ENCODE data around the gene EPC2.

The EPC2 gene

GRCh38 chr2:148643998-148644882 is at the start of gene EPC2:
Gene EPC2 (plus strand): TSS chr2:148644751. CDS start chr2:148645018, 267 bp downstream.
- DNase-seq (ENCODE audit: low read depth in 2 of 2): peak; percentile 82

- no peak for DNase-seq (ENCODE audit: low read depth in 2 of 2)
Measured at GRCh38 chr2:148596018-148596417, 48.5 kb upstream of the EPC2 start.

GRCh38 chr2:148599109-148599991 is 45.2 kb upstream of the EPC2 start:
- DNase-seq (ENCODE audit: low read depth in 2 of 2): no peak

GRCh38 chr2:148602885-148603561 is 41.5 kb upstream of the EPC2 start:
- DNase-seq (ENCODE audit: low read depth in 2 of 2): peak; percentile 17 to 21

GRCh38 chr2:148603562-148603920 is 41.0 kb upstream of the EPC2 start:
- no peak for DNase-seq (ENCODE audit: low read depth in 2 of 2)

GRCh38 chr2:148604927-148605326 is 39.6 kb upstream of the EPC2 start:
- no peak for DNase-seq (ENCODE audit: low read depth in 2 of 2)

- DNase-seq (ENCODE audit: low read depth in 2 of 2): no peak
Measured at GRCh38 chr2:148607566-148607965, 37.0 kb upstream of the EPC2 start.

GRCh38 chr2:148613231-148614013 is 31.1 kb upstream of the EPC2 start:
- DNase-seq (ENCODE audit: low read depth in 2 of 2): no peak

- no peak for DNase-seq (ENCODE audit: low read depth in 2 of 2)
Measured at GRCh38 chr2:148614014-148614321, 30.6 kb upstream of the EPC2 start.

- DNase-seq (ENCODE audit: low read depth in 2 of 2): no peak
Measured at GRCh38 chr2:148614322-148615049, 30.1 kb upstream of the EPC2 start.

GRCh38 chr2:148615381-148615841 is 29.1 kb upstream of the EPC2 start:
- DNase-seq (ENCODE audit: low read depth in 2 of 2): no peak

- no peak for DNase-seq (ENCODE audit: low read depth in 2 of 2)
Measured at GRCh38 chr2:148616662-148617061, 27.9 kb upstream of the EPC2 start.

- DNase-seq (ENCODE audit: low read depth in 2 of 2): no peak
Measured at GRCh38 chr2:148617219-148617618, 27.3 kb upstream of the EPC2 start.

- no peak for DNase-seq (ENCODE audit: low read depth in 2 of 2)
Measured at GRCh38 chr2:148619560-148620195, 24.9 kb upstream of the EPC2 start.

GRCh38 chr2:148622366-148622765 is 22.2 kb upstream of the EPC2 start:
- no peak for DNase-seq (ENCODE audit: low read depth in 2 of 2)

- no peak for DNase-seq (ENCODE audit: low read depth in 2 of 2)
Measured at GRCh38 chr2:148623086-148623485, 21.5 kb upstream of the EPC2 start.

GRCh38 chr2:148627224-148627623 is 17.3 kb upstream of the EPC2 start:
- no peak for DNase-seq (ENCODE audit: low read depth in 2 of 2)

- no peak for DNase-seq (ENCODE audit: low read depth in 2 of 2)
Measured at GRCh38 chr2:148634749-148635148, 9.8 kb upstream of the EPC2 start.

- DNase-seq (ENCODE audit: low read depth in 2 of 2): no peak
Measured at GRCh38 chr2:148638543-148638942, 6.0 kb upstream of the EPC2 start.

GRCh38 chr2:148640767-148641166 is 3.8 kb upstream of the EPC2 start:
- DNase-seq (ENCODE audit: low read depth in 2 of 2): no peak

All from stimulated activated CD8-positive, alpha-beta memory T cell treated with anti-CD3 and anti-CD28 coated beads, Interleukin-15, amount 100 ng/mL, for 48 hours (primary cell).